HCT116 (cell line): Measurements from ENCODE around the gene SLC25A48. TPM values are rescaled to one million over a fixed set of nuclear protein-coding genes. Genes with fewer than 3 reads are reported as not detected.

ENCODE experiments used
- ATAC-seq: fragments of 200-7000 bp; cut with Tn5 transposase; 2 replicates; pipeline ENCODE4 v1.9.1; 2020; ENCODE audit warnings: mild to moderate bottlenecking, moderate library complexity
- BruUV-seq: library from RNA; stranded (reverse); fragments of 400-500 nt; replicated peaks from 2 replicates; lab custom pipeline; 2021; lab: Mats Ljungman, UMichigan
- CTCF ChIA-PET: fragments of 300-600 bp; sonication (Branson Sonifier 250); formaldehyde crosslinking; loops from one replicate; lab custom pipeline; 2021; ENCODE audit warnings: antibody characterized with exemption; lab: Charles Lee
- POLR2A ChIA-PET: fragments of 300-600, 350-600 bp; sonication (Branson Sonifier 250); formaldehyde crosslinking; loops from one replicate; lab custom pipeline; 2021; ENCODE audit warnings: antibody characterized with exemption; lab: Charles Lee
- RAD21 ChIA-PET, 2 experiments: fragments of 300-600 bp; sonication (Branson Sonifier 250); formaldehyde crosslinking; loops; one replicate each; lab custom pipeline; 2023; ENCODE audit warnings: low total read pairs in 2 of 2; ENCODE audit not compliant: uncharacterized antibody in 2 of 2, unreplicated experiment in 2 of 2, low non-redundant PET in 1 of 2; lab: Charles Lee
- DNase-seq: peaks from one replicate; pipeline ENCODE4 v3.0.0-alpha.2; 2010; ENCODE audit warnings: low read depth, low spot score
- H2AFZ ChIP-seq: fragments of 200-600 bp; shearing (Covaris generic), sonication (generic); 2 replicates; pipeline ENCODE4 v1.6.1; 2017; ENCODE audit warnings: low read depth, mixed run types, mixed read lengths, antibody characterized with exemption, low read length; ENCODE audit not compliant: poor library complexity, severe bottlenecking
- H3K27ac ChIP-seq: 2 replicates; pipeline ENCODE4 v1.5.1; 2012; ENCODE audit warnings: low read depth, low read length
- H3K27me3 ChIP-seq: fragments of 200-600 bp; sonication (generic); 2 replicates; pipeline ENCODE4 v1.6.1; 2016; ENCODE audit warnings: mixed run types, low read length, mixed read lengths; ENCODE audit not compliant: insufficient read depth
- H3K36me3 ChIP-seq, 2 experiments: fragments of 200-500 bp in 1 of 2; fragments of 200-600 bp in 1 of 2; sonication (Bioruptor generic) in 1 of 2; sonication (generic) in 1 of 2; 2 replicates each; pipeline versions ENCODE4 v1.5.1 to v1.6.1; 2014 to 2016; ENCODE audit warnings: low read length in 2 of 2, inconsistent platforms in 1 of 2, mixed read lengths in 1 of 2, mixed run types in 1 of 2; ENCODE audit not compliant: insufficient read depth in 2 of 2, control insufficient read depth in 1 of 2
- H3K4me1 ChIP-seq, 2 experiments: fragments of 200-600 bp in 1 of 2; sonication (generic) in 1 of 2; 2 replicates each; pipeline versions ENCODE4 v1.5.1 to v1.6.1; 2012 to 2017; ENCODE audit warnings: low read length in 2 of 2, inconsistent platforms in 1 of 2, mild to moderate bottlenecking in 1 of 2, mixed read lengths in 1 of 2, mixed run types in 1 of 2, moderate library complexity in 1 of 2; ENCODE audit not compliant: insufficient read depth in 2 of 2, control insufficient read depth in 1 of 2
- H3K4me2 ChIP-seq: fragments of 200-600 bp; sonication (generic); 2 replicates; pipeline ENCODE4 v1.6.1; 2017; ENCODE audit warnings: mixed run types, low read length, mixed read lengths
- H3K4me3 ChIP-seq, 2 experiments: fragments of 200-600 bp in 1 of 2; sonication (generic) in 1 of 2; replicated peaks in 1 of 2; 2 replicates each; pipeline ENCODE4 v1.5.1; 2011 to 2016; ENCODE audit warnings: low read length in 2 of 2, control low read depth in 1 of 2, low read depth in 1 of 2, mild to moderate bottlenecking in 1 of 2, mixed read lengths in 1 of 2, mixed run types in 1 of 2
- H3K79me2 ChIP-seq: fragments of 200-600 bp; sonication (generic); 2 replicates; pipeline ENCODE4 v1.6.1; 2017; ENCODE audit warnings: mild to moderate bottlenecking, mixed run types, low read length, moderate library complexity, mixed read lengths; ENCODE audit not compliant: insufficient read depth
- H3K9ac ChIP-seq: fragments of 200-600 bp; sonication (generic); 2 replicates; pipeline ENCODE4 v1.6.1; 2016; ENCODE audit warnings: low read length, mixed read lengths
- H3K9me2 ChIP-seq: fragments of 200-600 bp; sonication (generic), shearing (Covaris generic); 2 replicates; pipeline ENCODE4 v1.6.1; 2017; ENCODE audit warnings: mixed run types, mild to moderate bottlenecking, moderate library complexity; ENCODE audit not compliant: insufficient read depth
- H3K9me3 ChIP-seq, 2 experiments: fragments of 200-500 bp in 1 of 2; fragments of 200-600 bp in 1 of 2; sonication (Bioruptor generic) in 1 of 2; sonication (generic) in 1 of 2; 2 replicates each; pipeline ENCODE4 v1.6.1; 2014 to 2017; ENCODE audit warnings: low read length in 2 of 2, mixed read lengths in 2 of 2, inconsistent platforms in 1 of 2, low read depth in 1 of 2, mild to moderate bottlenecking in 1 of 2, mixed run types in 1 of 2, moderate library complexity in 1 of 2; ENCODE audit not compliant: control insufficient read depth in 1 of 2, insufficient read depth in 1 of 2
- H4K20me1 ChIP-seq: fragments of 200-600 bp; sonication (generic), shearing (Covaris generic); 2 replicates; pipeline ENCODE4 v1.6.1; 2017; ENCODE audit warnings: mixed run types, mild to moderate bottlenecking, moderate library complexity; ENCODE audit not compliant: insufficient read depth
- CEBPB ChIP-seq: IDR thresholded peaks from 2 replicates; pipeline ENCODE4 v1.6.1; 2012; ENCODE audit warnings: low read depth
- ELF1 ChIP-seq: IDR thresholded peaks from 2 replicates; pipeline ENCODE4 v1.6.1; 2012; ENCODE audit warnings: low read depth, borderline replicate concordance
- EZH2phosphoT487 ChIP-seq: fragments of 200-600 bp; IDR thresholded peaks from 2 replicates; pipeline ENCODE4 v1.6.1; 2018; ENCODE audit warnings: antibody characterized with exemption, borderline replicate concordance
- FOSL1 ChIP-seq: IDR thresholded peaks from 2 replicates; pipeline ENCODE4 v1.6.1; 2012; ENCODE audit warnings: low read depth
- JUND ChIP-seq: IDR thresholded peaks from 2 replicates; pipeline ENCODE4 v1.6.1; 2012
- POLR2A ChIP-seq: IDR thresholded peaks from 2 replicates; pipeline ENCODE4 v1.7.0; 2011; ENCODE audit warnings: borderline replicate concordance; ENCODE audit not compliant: insufficient read depth, insufficient read length; ENCODE audit errors: extremely low read depth
- POLR2AphosphoS5 ChIP-seq: IDR thresholded peaks from 2 replicates; pipeline ENCODE4 v1.6.1; 2011; ENCODE audit warnings: mild to moderate bottlenecking, low read depth, low read length, moderate library complexity
- RAD21 ChIP-seq: IDR thresholded peaks from 2 replicates; pipeline ENCODE4 v1.6.1; 2012; ENCODE audit warnings: low read depth, mild to moderate bottlenecking
- SP1 ChIP-seq: IDR thresholded peaks from 2 replicates; pipeline ENCODE4 v1.6.1; 2012; ENCODE audit warnings: low read depth
- SRF ChIP-seq: IDR thresholded peaks from 2 replicates; pipeline ENCODE4 v1.6.1; 2012; ENCODE audit warnings: low read depth
- TCF7L2 ChIP-seq: IDR thresholded peaks from 2 replicates; pipeline ENCODE4 v1.7.0; 2011; ENCODE audit warnings: borderline replicate concordance, inconsistent platforms; ENCODE audit not compliant: insufficient read depth, insufficient read length; ENCODE audit errors: extremely low read depth
- YY1 ChIP-seq: IDR thresholded peaks from 2 replicates; pipeline ENCODE4 v1.6.1; 2011; ENCODE audit warnings: low read length, low read depth, moderate library complexity, mild to moderate bottlenecking; ENCODE audit not compliant: insufficient replicate concordance; ENCODE audit errors: extremely low read depth
- ZFX ChIP-seq: fragments of 450-650 bp; IDR thresholded peaks from 2 replicates; pipeline ENCODE4 v1.6.1; 2017
- ZNF274 ChIP-seq: fragments of 200-500 bp; sonication (Bioruptor generic); IDR thresholded peaks from 2 replicates; pipeline ENCODE4 v1.6.1; 2014; ENCODE audit warnings: mild to moderate bottlenecking, low read depth, low read length, inconsistent platforms
- intact Hi-C: fragments of 100-400 bp; cut with micrococcal nuclease; formaldehyde crosslinking; loops from 2 replicates; pipeline ENCODE4 v1.10.0; 2022
- total RNA-seq: library from RNA; stranded (reverse); gene quantifications from one replicate; pipeline ENCODE4 v1.2.1, GENCODE V29; 2021; ENCODE audit not compliant: unreplicated experiment
- TF ChIP-seq, protein P1 (sequence below): IDR thresholded peaks from 2 replicates; pipeline ENCODE4 v1.6.1; 2012; ENCODE audit warnings: low read depth
- TF ChIP-seq, protein P2 (sequence below): IDR thresholded peaks from 2 replicates; pipeline ENCODE4 v1.6.1; 2012
- TF ChIP-seq, protein P3 (sequence below), 3 experiments: fragments of 200-600 bp in 1 of 3; sonication (generic) in 1 of 3; IDR thresholded peaks in 2 of 3; conservative IDR thresholded peaks in 1 of 3; 2 replicates each; pipeline ENCODE4 v1.5.1; 2012 to 2017; ENCODE audit warnings: low read depth in 2 of 3, low read length in 2 of 3, antibody characterized with exemption in 1 of 3, borderline replicate concordance in 1 of 3, control low read depth in 1 of 3, mild to moderate bottlenecking in 1 of 3, mixed read lengths in 1 of 3, mixed run types in 1 of 3, moderate library complexity in 1 of 3; ENCODE audit not compliant: insufficient read depth in 1 of 3
- TF ChIP-seq, protein P4 (sequence below): IDR thresholded peaks from 2 replicates; pipeline ENCODE4 v1.6.1; 2011; ENCODE audit warnings: mild to moderate bottlenecking, low read length, moderate library complexity; ENCODE audit not compliant: insufficient replicate concordance; ENCODE audit errors: extremely low read depth

The SLC25A48 gene
- total RNA-seq, 1 experiment from 2014 or later: 2.8 TPM

DNA sequence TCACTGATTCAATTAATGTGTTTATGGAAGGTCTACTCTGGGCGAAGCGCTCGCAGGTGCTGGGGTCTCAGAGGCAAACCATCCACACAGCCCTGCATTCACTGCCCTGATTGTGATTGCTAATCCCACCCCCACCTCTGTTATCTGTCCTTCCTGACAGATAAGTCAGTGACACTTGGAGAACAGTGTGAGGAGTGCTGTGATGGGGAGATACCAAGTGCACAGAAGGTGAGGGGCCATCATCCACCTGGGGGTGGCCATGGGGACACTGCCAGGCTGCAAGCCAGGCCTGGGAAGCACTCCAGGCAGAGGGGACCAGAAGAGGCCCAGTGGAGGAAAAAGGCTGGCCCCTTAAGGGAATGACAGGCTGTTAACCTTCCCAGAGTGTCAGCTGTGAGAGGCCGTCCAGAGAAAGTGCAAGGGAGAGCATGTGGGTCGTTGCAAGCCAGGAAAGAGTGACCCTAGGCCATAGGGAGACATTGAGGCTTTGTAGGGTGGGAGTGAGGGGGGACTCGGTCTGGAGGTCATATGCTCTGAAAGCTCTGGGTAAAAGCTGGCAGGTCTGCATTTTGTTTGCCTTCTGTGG, 43.2 kb downstream of the SLC25A48 start:
- no peaks in the 10 kb centered on the region for H4K20me1 ChIP-seq
- ChIA-PET POLR2A (no interaction called here), RAD21 (no interaction called here), CTCF (no interaction called here)
- no peaks in the 10 kb centered on the region for H3K36me3 ChIP-seq
- H3K9me3 ChIP-seq: no peaks in the 10 kb centered on the region
- intact Hi-C loops: no loop called here
- H3K27me3 ChIP-seq: no peaks in the 10 kb centered on the region; the same call in 1 of the 2 replicates
- TF ChIP-seq CEBPB: no peak
- TF ChIP-seq, protein P1, sequence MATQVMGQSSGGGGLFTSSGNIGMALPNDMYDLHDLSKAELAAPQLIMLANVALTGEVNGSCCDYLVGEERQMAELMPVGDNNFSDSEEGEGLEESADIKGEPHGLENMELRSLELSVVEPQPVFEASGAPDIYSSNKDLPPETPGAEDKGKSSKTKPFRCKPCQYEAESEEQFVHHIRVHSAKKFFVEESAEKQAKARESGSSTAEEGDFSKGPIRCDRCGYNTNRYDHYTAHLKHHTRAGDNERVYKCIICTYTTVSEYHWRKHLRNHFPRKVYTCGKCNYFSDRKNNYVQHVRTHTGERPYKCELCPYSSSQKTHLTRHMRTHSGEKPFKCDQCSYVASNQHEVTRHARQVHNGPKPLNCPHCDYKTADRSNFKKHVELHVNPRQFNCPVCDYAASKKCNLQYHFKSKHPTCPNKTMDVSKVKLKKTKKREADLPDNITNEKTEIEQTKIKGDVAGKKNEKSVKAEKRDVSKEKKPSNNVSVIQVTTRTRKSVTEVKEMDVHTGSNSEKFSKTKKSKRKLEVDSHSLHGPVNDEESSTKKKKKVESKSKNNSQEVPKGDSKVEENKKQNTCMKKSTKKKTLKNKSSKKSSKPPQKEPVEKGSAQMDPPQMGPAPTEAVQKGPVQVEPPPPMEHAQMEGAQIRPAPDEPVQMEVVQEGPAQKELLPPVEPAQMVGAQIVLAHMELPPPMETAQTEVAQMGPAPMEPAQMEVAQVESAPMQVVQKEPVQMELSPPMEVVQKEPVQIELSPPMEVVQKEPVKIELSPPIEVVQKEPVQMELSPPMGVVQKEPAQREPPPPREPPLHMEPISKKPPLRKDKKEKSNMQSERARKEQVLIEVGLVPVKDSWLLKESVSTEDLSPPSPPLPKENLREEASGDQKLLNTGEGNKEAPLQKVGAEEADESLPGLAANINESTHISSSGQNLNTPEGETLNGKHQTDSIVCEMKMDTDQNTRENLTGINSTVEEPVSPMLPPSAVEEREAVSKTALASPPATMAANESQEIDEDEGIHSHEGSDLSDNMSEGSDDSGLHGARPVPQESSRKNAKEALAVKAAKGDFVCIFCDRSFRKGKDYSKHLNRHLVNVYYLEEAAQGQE: no peak
- no peak for TF ChIP-seq EZH2phosphoT487
- TF ChIP-seq POLR2AphosphoS5: no peak
- no peak for TF ChIP-seq SP1
- TF ChIP-seq, protein P2, sequence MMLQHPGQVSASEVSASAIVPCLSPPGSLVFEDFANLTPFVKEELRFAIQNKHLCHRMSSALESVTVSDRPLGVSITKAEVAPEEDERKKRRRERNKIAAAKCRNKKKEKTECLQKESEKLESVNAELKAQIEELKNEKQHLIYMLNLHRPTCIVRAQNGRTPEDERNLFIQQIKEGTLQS: no peak
- no peak for TF ChIP-seq ZFX
- no peak for TF ChIP-seq ZNF274
- TF ChIP-seq RAD21: no peak
- no peak for TF ChIP-seq FOSL1
- no peak for TF ChIP-seq ELF1
- TF ChIP-seq YY1: no peak
- TF ChIP-seq, protein P3, sequence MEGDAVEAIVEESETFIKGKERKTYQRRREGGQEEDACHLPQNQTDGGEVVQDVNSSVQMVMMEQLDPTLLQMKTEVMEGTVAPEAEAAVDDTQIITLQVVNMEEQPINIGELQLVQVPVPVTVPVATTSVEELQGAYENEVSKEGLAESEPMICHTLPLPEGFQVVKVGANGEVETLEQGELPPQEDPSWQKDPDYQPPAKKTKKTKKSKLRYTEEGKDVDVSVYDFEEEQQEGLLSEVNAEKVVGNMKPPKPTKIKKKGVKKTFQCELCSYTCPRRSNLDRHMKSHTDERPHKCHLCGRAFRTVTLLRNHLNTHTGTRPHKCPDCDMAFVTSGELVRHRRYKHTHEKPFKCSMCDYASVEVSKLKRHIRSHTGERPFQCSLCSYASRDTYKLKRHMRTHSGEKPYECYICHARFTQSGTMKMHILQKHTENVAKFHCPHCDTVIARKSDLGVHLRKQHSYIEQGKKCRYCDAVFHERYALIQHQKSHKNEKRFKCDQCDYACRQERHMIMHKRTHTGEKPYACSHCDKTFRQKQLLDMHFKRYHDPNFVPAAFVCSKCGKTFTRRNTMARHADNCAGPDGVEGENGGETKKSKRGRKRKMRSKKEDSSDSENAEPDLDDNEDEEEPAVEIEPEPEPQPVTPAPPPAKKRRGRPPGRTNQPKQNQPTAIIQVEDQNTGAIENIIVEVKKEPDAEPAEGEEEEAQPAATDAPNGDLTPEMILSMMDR (IDR thresholded peaks at IDR 0.05 in 2 of 3, conservative IDR thresholded peaks at IDR 0.05 in 1 of 3; ENCODE audit: borderline replicate concordance in 1 of 3, insufficient read depth in 1 of 3, low read depth in 2 of 3, low read length in 2 of 3): no peak
- TF ChIP-seq TCF7L2: no peak
- no peak for TF ChIP-seq POLR2A
- TF ChIP-seq, protein P4, sequence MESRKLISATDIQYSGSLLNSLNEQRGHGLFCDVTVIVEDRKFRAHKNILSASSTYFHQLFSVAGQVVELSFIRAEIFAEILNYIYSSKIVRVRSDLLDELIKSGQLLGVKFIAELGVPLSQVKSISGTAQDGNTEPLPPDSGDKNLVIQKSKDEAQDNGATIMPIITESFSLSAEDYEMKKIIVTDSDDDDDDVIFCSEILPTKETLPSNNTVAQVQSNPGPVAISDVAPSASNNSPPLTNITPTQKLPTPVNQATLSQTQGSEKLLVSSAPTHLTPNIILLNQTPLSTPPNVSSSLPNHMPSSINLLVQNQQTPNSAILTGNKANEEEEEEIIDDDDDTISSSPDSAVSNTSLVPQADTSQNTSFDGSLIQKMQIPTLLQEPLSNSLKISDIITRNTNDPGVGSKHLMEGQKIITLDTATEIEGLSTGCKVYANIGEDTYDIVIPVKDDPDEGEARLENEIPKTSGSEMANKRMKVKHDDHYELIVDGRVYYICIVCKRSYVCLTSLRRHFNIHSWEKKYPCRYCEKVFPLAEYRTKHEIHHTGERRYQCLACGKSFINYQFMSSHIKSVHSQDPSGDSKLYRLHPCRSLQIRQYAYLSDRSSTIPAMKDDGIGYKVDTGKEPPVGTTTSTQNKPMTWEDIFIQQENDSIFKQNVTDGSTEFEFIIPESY: no peak
- no peak for TF ChIP-seq JUND
- no peak for TF ChIP-seq SRF
- no peak overlapping the region for H2AFZ ChIP-seq
- H3K4me1 ChIP-seq: peaks cover 16% of the 10 kb centered on the region in 2 experiments; a peak in 3 of 4 replicates
- H3K79me2 ChIP-seq: no peaks in the 10 kb centered on the region
- ATAC-seq (no peak), DNase-seq (no peak)
- BruUV-seq: no TSS peak
- H3K27ac ChIP-seq: no peak overlapping the region
- H3K4me2 ChIP-seq: no peak overlapping the region
- no peaks in the 10 kb centered on the region for H3K9me2 ChIP-seq
- H3K4me3 ChIP-seq: no peak overlapping the region
- H3K9ac ChIP-seq: no peak overlapping the region
